Glutamatergic neuron (in vitro differentiated cells): ENCODE results near the gene INTS1. TPM values are rescaled to one million over a fixed set of nuclear protein-coding genes. Genes with fewer than 3 reads are reported as not detected.

Source experiments
- DNase-seq: peaks from one replicate; pipeline ENCODE4 v3.0.0; 2022
- H3K27ac Mint-ChIP-seq: one replicate; pipeline ENCODE4 v1.8.0; 2020; ENCODE audit warnings: mild to moderate bottlenecking, mixed read lengths, inconsistent platforms; ENCODE audit not compliant: unreplicated experiment
- H3K27me3 Mint-ChIP-seq: one replicate; pipeline ENCODE4 v1.8.0; 2020; ENCODE audit warnings: mild to moderate bottlenecking, moderate library complexity, mixed read lengths, inconsistent platforms; ENCODE audit not compliant: unreplicated experiment
- H3K36me3 Mint-ChIP-seq: one replicate; pipeline ENCODE4 v1.8.0; 2020; ENCODE audit warnings: mild to moderate bottlenecking, mixed read lengths, inconsistent platforms; ENCODE audit not compliant: unreplicated experiment
- H3K4me1 Mint-ChIP-seq: one replicate; pipeline ENCODE4 v1.8.0; 2020; ENCODE audit warnings: mild to moderate bottlenecking, low read depth, mixed read lengths, inconsistent platforms; ENCODE audit not compliant: unreplicated experiment
- H3K4me3 Mint-ChIP-seq: one replicate; pipeline ENCODE4 v1.8.0; 2020; ENCODE audit warnings: mild to moderate bottlenecking, mixed read lengths, inconsistent platforms; ENCODE audit not compliant: unreplicated experiment
- H3K9me3 Mint-ChIP-seq: one replicate; pipeline ENCODE4 v1.8.0; 2020; ENCODE audit warnings: mild to moderate bottlenecking, moderate library complexity, mixed read lengths, inconsistent platforms; ENCODE audit not compliant: unreplicated experiment
- total RNA-seq: library from RNA; stranded (reverse); fragmentation: NEBNext Ultra II Directional; extraction: Animal tissue kit (Norgen Biotek cat#: 25700); gene quantifications from one replicate; pipeline ENCODE4 v1.2.1, GENCODE V29; 2021; ENCODE audit not compliant: unreplicated experiment
- TF ChIP-seq, protein P1 (sequence below): fragments of 200-600 bp; sonication (generic); IDR thresholded peaks from one replicate; pipeline ENCODE4 v1.5.0; 2021; ENCODE audit not compliant: partially characterized antibody, unreplicated experiment

INTS1 gene
- total RNA-seq, 1 donor from 2014 or later, result 108 TPM

DNA sequence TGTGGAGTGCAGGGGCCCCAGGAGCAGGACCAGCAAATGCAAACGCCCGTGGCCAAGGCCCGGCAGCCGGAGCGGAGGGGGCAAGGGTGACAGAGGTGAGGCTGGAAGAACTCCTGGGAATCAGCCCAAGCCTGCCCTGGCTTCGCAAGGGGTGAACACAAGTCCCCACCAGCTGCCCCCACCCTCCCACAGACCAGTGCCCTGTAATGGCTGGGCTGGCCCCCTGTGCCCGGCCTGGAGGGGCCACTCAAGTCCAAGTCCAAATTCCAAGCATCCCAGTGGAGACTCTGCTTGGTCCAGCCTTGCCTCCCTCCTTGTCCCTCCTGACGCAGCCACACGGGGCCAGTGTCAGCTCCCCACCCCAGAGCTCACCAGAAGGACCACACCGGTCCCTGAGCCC lies 73.0 kb downstream of the INTS1 start:
- no peak overlapping the region for H3K27ac Mint-ChIP-seq

DNA sequence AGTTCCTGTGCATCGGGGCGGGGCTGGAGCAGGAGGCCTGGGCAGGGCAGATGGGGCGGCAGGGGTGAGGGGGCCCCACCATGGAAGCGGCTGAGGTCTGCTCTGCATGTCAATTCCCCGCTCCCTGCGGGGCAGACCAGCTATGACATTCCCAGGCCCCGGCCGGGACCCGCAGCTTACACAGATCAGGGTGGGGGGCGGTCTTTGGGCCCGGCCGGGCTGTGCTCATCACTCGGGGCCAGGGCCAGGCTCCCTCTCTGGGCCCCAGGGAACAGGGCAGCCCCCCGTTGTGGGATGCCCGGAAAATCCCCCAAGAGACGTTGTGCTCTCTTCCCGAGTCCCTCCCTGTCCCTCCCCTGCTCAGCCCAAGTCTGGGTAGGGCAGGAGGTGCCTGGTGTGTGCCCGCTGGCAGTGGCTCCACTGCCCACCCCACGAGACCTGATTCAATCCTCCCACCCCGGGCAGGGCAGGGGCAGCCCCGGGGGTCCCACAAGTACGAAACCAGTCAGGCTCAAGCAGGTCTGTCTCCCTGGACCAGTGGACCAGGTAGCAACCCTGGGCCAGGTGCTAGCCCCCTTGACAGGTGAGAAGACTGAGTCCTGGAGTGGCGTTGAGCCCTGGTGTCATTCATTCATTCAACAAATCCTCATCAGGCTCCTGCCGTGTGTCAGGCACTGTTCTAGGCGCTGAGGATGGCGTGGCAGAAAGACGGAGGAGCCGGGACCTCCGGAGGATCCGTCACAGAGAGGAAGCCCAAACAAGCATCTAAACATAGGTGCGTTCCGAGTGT lies 73.9 kb downstream of the INTS1 start:
- no peak for DNase-seq
- Mint-ChIP-seq H3K4me1 (peaks cover 6% of the 10 kb centered on the region), H3K27me3 (peaks cover 3% of the 10 kb centered on the region), H3K9me3 (peaks cover 7% of the 10 kb centered on the region), H3K4me3 (no peak overlapping the region), H3K36me3 (no peaks in the 10 kb centered on the region), H3K27ac (no peak overlapping the region)
- TF ChIP-seq, protein P1, sequence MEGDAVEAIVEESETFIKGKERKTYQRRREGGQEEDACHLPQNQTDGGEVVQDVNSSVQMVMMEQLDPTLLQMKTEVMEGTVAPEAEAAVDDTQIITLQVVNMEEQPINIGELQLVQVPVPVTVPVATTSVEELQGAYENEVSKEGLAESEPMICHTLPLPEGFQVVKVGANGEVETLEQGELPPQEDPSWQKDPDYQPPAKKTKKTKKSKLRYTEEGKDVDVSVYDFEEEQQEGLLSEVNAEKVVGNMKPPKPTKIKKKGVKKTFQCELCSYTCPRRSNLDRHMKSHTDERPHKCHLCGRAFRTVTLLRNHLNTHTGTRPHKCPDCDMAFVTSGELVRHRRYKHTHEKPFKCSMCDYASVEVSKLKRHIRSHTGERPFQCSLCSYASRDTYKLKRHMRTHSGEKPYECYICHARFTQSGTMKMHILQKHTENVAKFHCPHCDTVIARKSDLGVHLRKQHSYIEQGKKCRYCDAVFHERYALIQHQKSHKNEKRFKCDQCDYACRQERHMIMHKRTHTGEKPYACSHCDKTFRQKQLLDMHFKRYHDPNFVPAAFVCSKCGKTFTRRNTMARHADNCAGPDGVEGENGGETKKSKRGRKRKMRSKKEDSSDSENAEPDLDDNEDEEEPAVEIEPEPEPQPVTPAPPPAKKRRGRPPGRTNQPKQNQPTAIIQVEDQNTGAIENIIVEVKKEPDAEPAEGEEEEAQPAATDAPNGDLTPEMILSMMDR, result no peak

More for the DNA sequence above, 73.0 kb downstream of the INTS1 start:
- no peak for DNase-seq
- no peak overlapping the region for H3K4me3 Mint-ChIP-seq
- H3K36me3 Mint-ChIP-seq, result no peaks in the 10 kb centered on the region
- peaks cover 6% of the 10 kb centered on the region for H3K4me1 Mint-ChIP-seq
- H3K9me3 Mint-ChIP-seq, result peaks cover 5% of the 10 kb centered on the region
- TF ChIP-seq, protein P1, result no peak
- peaks cover 2% of the 10 kb centered on the region for H3K27me3 Mint-ChIP-seq

DNA sequence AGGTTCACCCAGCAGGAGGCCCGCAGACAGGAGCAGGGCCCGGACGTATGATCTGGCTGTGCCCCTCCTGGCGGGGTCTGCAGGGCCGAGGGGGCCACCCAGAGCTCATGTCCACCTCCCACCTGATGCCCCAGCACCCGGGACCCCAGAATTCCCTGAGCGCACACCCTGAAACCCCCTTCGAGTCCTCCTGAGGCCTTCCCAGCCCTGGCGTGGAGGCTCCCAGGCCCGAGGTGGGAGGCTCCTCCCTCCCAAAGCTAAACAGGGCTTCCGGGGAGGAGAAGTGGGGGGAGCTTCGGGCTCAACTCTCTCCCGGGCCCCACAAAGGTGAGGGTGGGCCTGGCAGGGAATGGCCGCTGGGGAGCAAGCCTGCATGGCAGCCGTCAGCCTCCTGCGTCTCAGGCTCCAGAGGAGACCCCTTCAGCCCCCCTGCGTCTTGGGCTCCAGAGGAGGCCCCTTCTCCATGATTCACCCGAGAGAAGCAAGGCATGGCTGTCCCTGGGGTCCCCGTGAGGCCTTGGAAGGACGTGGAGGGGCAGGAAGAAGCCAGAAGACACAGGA lies 75.2 kb downstream of the INTS1 start:
- TF ChIP-seq, protein P1, result no peak
- DNase-seq, result no peak
- no peak overlapping the region for H3K4me3 Mint-ChIP-seq
- no peak overlapping the region for H3K27ac Mint-ChIP-seq
- H3K4me1 Mint-ChIP-seq, result peaks cover 6% of the 10 kb centered on the region
- peaks cover 7% of the 10 kb centered on the region for H3K9me3 Mint-ChIP-seq
- H3K27me3 Mint-ChIP-seq, result peaks cover 3% of the 10 kb centered on the region
- no peaks in the 10 kb centered on the region for H3K36me3 Mint-ChIP-seq

DNA sequence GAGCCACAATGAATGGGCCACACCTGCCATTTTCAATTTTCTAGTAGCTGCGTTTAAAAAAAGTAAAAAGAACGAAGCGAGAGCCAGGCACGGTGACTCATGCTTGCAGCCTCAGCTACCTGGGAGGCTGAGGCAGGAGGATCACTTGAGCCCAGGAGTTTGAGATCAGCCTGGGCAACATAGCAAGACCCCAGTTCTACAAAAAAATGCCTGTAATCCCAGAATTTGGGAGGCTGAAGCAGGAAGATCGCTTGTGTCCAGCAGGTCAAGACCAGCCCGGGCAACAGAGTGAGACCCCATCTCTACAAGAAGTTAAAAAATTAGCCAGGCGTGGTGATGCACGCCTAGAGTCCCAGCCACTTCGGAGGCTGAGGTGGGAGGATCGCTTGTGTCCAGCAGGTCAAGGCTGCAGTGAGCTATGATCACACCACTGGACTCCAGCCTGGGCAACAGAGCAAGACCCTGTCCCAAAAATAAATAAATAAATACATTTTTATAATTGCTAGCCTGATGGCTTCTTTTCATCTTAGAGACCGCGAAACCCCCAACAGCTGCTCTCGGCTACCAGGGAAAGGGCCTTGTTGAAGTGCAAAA lies 77.0 kb downstream of the INTS1 start:
- no peak overlapping the region for H3K4me3 Mint-ChIP-seq

More for the DNA sequence above, 77.0 kb downstream of the INTS1 start:
- H3K9me3 Mint-ChIP-seq, result peaks cover 12% of the 10 kb centered on the region
- peaks cover 8% of the 10 kb centered on the region for H3K27me3 Mint-ChIP-seq
- H3K4me1 Mint-ChIP-seq, result peaks cover 14% of the 10 kb centered on the region
- no peak for DNase-seq
- TF ChIP-seq, protein P1, result no peak
- no peaks in the 10 kb centered on the region for H3K36me3 Mint-ChIP-seq
- no peak overlapping the region for H3K27ac Mint-ChIP-seq
